NOMO-1 treated with dmso at 0.1 percent for 144 hours (cell line): ENCODE results near the gene HDAC4.
"Not testable (repeated sequence)": the region's sequence is repeated elsewhere in the genome, so short reads cannot be mapped to it uniquely, and the experiment has no call there.

Experiments
- DNase-seq: peaks from one replicate; lab custom pipeline; 2025; ENCODE audit not compliant: unreplicated experiment; lab: John Stamatoyannopoulos, UW

The HDAC4 gene

DNA sequence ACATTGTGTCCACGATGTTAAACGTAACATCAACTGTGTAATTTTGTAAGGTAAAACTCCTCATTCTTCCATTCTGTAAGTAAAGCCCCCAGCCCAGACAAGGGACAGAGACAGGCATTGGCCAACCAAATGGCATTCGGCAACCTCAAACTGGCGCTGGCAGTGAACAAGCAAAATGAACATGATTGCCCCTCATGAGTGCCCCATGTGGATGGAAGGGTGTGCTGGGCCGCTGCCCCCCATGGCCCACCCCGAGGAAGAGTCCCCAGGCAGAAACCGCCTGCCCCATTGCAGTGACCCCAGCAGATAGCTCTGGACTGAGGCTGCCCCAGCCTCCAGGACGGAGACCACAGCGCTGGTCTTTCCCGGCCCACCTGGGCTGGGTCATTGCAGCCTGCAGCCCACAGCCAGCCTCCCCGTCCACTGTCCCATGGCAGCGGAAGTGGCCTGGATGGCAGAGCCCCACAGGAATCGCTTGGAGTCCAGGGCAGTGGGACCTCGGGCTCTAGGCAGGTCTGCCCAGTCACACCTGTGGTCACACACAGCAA, 220.2 kb downstream of the HDAC4 start:
- DNase-seq = no peak

DNA sequence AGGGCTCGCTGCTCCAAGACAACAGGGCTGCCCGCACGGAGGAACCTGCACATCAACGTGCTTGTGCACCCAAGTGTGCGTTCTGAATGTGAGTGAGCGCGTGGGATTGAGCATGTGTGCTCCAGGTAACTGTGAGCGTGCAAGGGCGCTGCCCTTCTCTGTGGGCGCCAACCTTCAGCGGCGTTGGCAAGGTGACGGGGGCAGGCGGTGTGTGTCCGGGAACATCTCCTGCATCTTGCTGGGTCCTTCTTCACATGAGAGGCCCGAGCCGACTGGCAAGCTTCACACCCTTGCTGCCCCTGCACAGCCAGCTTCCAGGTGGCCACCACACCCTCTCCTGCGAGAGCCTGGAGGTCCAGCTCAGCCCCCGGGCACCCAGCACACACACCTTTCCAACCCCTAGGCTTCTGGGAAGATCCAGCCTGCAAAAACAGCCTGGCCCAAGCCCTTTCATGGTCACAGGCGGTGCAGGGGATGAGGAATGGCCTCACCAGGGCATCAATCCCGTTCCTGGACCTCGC, 220.9 kb downstream of the HDAC4 start:
- DNase-seq = no peak

DNA sequence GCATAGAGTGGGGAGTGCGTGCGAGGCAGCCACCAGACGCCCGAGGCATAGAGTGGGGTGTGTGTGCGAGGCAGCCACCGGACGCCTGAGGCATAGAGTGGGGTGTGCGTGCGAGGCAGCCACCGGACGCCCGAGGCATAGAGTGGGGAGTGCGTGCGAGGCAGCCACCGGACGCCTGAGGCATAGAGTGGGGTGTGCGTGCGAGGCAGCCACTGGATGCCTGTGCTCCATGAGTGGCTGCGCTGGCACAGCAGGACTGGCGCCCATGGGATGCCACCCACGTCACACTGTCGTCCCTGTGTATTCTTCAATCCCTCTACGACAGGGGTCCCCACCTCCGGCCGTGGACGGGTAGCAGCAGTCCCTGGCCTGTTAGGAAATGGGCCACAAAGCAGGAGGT, 221.9 kb downstream of the HDAC4 start:
- DNase-seq = no peak

DNA sequence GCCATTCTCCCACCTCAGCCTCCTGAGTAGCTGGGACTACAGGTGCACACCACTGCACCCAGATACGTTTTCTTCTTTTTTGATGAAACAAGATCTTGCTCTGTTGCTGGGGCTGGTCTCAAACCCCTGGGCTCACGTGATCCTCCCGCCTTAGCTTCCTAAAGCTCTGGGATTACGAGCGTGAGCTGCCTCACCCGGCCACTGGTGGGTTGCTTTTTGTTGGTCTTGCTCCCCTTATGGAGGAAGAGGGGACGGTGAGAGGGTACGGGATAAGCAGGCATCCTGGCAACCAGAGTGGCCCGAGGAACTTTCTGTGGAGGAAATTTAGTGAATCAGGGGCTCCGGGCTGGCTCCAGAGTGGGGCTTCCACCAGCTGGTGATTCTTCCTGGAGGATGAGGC, 222.3 kb downstream of the HDAC4 start:
- no peak for DNase-seq

DNA sequence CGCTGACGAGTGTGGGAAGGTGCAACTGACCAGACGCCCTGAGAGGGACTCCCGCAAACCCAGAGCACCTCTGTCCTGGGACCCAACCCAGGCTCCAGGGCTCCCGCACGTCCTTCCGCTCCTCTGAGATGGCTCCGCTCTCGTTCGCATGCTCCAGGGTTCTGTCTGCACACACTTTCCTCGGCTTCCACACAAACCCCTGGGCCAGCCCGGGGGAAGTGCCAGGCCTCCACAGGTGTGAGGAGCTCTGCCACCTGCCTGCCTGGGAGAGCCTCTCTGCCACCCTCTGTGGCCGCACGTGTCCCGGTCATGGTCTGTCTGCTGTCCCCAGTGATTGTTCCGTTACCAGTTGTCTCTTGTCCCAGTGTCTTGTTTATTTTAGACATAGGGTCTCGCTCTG, 222.9 kb downstream of the HDAC4 start:
- no peak for DNase-seq

DNA sequence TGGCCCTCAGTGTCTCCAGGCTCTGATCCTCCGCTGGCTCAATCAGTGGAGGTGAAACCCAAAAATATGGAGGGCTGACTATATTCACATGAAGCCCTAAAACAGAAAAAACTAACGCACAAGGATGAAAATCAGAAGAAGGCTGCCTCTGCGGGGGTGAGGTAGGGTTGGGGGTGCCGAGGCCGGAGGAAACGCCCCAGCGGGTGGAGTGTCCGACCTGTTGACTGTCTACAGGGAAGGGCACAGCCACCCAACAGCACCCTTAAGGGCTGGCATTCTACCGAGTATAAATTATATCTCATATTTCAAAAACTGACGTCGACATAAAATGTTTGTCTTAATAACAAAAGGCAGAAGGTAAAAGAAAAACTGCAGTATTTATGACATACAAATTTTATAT, 223.5 kb downstream of the HDAC4 start:
- DNase-seq = no peak

DNA sequence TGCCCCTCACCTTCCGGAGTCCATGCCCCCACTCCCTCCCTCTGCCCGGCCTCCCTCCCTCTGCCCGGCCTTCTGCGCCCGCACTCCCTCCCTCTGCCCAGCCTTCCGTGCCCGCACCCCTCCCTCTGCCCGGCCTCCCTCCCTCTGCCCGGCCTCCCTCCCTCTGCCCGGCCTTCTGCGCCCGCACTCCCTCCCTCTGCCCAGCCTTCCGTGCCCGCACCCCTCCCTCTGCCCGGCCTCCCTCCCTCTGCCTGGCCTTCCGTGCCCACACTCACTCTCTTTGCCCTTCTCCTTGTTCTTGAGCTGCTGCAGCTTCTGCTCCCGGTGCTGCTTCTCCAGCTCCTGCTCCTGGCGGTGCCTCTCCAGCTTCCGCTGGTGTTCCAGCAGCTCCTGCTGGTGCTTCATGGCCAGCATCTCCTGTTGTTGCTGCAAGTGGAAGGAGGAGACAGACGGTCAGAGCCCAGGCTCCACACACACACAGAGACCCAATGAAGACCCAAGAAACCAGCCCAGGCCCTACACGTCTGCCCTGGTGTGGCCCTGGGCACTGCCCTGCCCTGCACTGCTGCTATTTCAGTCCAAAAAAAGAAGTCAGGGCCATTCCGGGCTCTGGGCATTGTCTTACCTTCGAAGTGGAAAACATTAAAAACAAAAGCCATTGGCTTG, 224.5 kb downstream of the HDAC4 start:
- not testable (repeated sequence) for DNase-seq

DNA sequence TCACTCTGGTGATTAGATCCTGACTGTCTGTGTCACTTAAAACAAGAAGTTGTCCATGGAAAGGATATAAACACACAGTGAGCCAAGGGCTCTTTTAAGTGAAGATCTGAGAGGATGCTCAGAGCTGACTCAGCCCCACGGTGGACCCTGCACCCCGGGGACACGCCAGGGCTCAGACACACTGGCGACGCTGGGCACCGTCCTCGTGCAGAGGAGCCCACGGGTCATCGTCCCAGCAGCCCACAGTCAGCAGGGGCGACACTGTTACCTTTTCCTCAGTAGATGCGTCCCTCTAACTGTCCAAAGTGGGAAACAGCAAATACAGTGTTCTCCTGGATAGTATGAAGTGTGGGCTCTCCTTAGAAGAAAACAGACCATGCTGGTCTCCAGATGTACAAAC, 225.6 kb downstream of the HDAC4 start:
- no peak for DNase-seq

DNA sequence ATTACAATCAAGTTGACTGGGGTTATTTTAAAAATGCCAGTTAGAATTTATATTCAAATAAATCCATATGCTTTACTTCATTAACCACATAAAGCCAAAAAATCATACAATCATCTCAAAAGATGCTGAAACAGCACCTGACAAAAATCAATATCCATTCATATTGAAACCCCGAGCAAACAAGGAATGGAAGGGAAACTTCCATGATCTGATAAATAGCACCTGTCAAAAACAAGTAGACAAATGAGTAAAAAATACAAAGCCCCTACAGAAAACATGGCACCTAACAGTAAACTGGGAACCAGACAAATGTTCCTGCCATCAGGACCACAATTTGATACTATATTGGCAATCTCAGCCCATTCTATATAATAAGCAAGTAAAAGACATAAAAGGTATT, 227.5 kb downstream of the HDAC4 start:
- DNase-seq = no peak

DNA sequence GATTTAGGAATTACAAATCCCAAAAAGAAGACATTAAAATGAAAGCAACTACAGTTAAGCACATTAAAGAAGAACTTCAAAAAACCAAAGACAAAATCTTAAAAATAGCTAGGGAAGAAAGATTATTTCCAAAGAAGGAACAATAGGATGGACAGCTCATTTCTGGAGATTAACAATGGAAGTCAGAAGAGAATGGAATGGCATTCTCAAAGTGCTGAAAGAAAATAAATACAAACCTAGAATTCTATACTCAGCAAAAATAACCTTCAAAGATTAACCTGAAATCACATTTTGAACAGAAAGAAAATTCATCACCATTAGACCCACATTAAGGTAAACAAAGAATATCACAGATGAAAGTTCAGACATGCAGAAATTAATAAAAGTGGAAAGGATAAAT, 229.2 kb downstream of the HDAC4 start:
- no peak for DNase-seq

DNA sequence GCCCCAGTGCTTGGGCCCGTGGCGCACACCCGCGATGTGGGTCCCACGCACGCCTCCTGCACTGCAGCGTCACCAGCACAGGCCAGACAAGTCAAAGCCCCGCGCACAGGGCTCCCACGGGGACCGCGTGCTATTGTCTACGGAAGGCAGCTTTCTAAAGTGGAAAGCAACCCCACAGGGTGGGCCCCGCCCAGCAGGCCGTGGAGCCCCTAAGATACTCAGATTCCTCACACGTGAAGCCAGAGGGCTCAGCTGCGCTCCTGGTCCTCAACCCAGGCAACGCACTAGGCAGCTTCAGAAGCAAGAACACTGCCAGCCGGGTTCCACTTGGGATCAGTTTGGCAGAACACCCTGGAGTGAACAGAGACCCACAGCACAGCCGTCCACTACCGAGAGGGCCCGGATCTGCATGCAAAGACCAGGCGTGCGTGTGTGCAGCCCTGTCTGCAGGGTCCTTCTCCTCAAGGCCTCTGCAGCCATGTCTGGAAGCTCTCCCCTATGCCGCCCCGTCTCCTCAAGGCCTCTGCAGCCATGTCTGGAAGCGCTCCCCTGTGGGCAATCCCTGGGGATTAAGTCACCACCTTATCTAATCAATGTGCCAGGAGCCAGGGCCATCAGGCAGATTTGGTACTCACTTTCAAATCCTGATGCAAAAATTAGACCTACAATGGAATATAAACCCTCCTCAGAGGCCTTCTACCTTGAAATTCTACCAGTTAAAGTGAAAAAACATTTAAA, 231.3 kb downstream of the HDAC4 start:
- DNase-seq = no peak

DNA sequence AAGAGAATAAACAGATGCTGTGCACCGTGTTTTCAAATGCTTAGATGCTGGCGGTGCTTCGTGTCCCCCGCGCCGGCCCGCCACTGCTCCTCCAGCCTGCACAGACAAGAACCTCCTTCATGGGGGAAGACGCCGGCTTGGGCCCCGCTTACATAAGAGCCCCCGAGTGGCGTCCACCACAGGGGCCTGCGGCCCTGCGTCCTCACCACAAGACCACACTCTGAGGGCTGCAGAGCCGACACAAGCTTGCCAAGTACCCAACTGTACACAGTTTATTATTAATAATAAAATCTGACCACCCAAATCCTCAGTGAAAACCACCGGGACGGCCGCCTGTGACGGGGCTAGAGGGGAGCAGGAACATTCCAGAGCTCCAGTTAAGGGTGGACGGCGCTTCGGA, 232.2 kb downstream of the HDAC4 start:
- no peak for DNase-seq

DNA sequence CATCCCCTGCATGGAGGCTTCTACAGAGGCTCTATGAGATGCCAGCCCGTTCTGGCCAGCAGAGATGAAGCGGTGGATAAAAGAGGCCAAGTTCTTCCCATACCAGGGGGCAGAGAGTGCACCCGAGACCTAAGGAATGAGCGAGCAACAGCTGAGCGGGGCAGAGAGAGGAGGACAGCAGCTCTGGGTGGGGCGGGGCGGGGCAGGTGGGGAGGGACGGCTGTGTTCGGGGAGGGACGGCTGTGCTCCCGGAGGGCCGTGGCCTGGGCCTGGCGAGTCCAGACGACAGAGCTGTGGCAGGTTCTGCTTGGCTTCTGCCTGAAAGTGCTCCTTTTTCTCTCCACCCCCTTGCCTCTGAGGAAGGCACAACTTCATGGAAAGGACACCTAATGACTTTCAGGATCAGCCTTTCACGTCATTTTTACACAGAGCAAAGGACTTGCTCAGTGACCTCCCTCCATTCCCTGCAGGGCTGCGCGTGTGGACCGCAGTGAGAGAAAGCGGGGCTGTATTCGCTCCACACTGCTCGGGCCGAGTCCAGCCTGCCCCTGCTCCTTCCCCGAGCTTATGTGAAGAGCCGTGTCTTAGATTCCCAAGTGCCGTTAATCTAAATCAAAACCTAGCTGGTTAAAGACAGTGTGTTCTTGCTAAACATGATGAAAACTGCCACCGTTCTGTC, 232.9 kb downstream of the HDAC4 start:
- no peak for DNase-seq

DNA sequence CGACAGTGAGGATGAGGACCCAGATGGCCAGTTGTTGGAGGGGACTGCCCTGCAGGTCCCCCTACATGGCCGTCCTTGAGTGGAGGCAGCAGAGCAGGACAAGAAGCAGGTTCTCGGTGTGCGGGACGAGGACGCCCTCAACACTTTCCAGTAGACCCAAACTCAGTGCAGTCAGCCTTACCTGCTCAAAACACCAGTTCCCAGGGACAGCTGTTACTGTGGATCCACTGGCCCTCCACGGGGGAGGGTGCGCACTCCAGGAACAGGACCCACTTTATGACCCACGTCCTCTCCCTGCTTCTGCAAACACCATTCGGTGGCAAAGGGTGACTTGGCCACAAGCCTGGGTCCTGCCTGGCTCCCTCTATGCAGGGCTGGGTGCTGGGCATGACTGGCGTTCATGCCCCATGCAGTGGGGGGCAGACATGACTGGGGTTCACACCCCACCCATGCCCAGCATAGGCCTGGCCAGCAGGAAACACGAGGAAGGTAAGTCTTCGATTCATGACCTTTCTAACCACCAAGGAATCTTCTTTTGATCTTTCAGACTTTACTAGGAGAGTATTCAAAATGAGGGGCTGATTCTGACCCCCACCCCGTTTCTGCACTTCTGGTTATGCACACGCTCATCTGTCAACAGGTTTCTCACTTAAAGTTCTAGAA, 233.7 kb downstream of the HDAC4 start:
- DNase-seq = no peak

DNA sequence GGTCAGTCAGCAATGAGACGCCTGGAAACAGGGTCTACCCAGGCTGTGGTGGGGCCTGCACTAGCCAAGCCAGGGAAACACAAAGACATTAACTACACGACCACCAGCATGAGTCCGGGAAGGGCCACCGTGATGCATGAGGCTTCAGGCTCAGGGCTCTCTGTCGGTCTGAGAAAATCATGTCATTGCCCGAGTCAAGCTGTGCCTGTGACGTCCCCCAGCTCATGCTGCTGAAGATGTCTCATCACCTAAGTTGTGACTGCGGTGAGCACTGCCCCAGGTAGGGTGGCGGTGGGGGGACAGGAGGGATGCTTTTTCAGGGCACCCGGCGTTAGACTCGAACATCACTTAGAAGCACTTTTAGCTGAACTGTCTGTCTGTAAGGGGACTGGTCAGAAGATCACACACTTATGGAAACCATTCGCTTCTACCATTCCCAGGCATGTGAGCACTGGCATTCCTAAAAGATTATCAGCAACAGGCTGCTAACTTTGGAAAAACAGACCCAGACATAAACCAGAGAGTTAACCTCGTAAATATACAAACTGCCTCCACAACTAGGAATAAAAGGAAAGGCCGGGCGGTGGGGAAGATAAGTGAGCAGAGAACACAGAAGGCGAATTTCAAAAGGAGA, 234.5 kb downstream of the HDAC4 start:
- no peak for DNase-seq

DNA sequence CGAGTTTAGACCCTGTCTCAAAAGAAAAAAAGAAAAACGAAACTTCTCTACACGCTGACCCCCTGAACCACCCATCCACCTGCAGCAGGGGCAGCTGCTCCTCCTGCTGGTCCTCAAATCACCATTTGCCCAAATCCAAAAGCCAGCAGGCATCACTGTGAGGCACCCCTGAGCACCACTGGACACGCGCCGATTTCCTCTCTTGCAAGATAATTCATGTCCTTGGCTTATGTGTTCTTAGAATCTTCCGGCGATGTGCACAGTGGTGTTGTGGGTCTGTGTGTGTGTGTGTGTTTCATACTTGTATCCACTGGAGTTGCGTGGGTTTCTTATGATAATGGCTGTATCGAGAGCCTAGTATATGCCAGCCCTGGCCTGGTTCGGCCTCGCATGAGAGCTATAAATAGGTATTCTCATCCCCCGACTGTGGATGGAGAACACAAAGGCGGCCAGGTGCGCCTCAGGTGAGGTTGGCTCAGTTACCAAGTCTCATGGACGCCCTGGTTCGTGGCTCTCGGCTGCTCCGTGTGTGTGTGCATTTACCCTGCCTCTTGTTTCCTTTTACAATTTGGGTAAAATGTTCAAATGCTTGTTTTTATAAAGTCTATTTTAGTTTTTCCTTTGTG, 235.5 kb downstream of the HDAC4 start:
- no peak for DNase-seq

DNA sequence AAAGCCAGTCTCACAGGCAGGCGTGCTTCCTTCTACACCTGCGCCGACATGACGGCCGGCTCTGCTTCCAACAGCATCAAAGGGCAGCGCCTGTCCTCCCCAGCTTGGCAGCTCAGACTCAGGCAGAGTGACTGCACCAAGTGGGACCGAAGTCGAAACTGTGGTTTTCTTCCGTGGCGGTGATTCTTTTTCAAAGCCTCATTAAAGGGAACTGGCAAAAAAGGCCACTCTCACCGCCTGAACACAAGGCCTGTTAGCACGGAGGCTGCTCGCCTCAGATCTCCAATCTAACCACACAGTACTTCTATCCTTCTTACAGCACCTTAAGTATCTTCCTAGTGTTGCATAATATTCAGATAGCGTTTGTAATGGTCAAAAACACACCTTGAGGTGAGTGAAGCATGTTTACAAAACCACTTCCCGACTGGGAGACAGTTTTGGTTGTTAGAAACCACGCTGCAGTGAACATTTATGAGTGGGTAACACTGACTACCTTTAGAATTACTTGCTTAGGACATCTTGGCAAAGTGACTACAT, 236.4 kb downstream of the HDAC4 start:
- DNase-seq = no peak

DNA sequence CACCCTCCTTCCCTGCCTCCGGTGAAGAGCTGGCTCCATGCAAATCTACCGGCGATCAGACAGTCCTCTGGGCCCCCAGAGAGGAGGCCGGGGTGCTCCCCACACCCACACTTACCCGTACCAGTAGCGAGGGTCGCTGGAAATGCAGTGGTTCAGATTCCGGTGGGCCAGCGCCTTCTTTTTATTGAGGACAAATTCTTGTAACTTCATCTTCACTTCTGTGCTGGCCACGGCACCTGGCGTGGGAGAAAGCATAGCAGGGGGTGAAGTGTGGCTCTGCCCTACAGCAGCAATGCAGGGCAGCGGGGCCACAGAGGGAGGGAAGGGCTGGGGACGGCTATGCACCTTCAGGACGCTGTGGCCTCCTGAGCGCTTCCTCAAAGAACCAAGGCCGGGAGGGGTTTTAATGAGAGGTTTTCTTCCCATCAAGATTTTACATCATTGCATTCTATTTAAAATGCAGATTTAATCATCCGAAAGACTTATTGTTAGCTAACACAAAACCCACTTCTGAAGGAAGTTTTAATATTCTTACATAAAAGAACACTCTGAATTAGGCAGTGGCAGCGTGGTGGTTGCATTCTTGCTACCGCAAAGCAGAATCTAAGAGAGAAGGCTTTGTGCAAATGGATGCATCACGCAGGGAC, 237.0 kb downstream of the HDAC4 start:
- DNase-seq = no peak

DNA sequence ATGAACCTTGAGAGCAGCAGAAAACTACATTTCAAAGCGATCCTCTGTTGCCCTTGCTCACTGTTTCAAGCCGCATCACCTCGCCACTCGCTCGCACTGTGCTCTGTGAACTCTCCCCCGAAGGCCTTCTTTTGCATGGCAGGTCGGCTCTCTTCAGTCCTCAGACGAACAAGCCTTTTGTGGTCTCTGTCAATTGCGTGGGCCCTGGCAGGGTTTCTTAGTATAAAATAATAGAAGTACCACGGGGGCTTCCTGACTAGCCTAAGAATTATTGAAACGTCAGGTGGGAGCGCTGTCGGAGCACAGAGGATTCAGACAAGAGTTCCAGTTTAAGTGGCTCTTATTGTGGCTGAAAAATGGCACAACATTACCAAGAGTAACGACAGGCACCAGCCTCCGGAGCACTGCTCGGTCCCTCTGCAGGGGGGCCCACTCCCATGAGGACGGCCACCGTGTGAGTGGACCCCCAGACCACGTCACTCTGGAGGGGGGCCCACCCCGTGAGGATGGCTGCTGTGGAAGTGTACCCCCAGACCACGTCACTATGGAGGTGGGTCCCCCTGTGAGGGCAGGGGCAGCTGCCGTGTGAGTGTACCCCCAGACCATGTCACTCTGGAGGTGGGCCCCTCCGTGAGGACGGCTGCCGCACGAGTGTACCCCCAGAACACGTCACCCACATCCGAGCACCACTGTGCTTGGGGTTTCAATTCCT, 237.7 kb downstream of the HDAC4 start:
- no peak for DNase-seq
